ENCODE data around the gene PI16.
A peak's percentile ranks its signal among the peaks of the same experiment; 100 is the strongest.

PI16 gene

DNA sequence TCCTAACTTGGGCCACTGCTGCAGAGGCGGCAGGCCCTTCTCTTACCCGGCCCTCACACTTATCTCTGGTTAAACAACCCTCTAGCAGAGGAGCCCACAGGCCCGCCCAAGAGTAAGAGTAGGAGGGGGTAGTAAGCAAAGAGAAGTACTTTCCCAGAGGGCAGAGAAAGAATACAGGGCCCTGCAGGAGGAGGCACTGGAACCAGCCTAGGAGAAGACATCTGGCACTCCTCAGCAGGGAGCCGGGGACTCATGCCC, 21.4 kb downstream of the PI16 start:
- TF ChIP-seq ZFX (IDR thresholded peaks at IDR 0.05; ENCODE audit: borderline replicate concordance), result no peak
- H3K27ac ChIP-seq, result no peak overlapping the region

DNA sequence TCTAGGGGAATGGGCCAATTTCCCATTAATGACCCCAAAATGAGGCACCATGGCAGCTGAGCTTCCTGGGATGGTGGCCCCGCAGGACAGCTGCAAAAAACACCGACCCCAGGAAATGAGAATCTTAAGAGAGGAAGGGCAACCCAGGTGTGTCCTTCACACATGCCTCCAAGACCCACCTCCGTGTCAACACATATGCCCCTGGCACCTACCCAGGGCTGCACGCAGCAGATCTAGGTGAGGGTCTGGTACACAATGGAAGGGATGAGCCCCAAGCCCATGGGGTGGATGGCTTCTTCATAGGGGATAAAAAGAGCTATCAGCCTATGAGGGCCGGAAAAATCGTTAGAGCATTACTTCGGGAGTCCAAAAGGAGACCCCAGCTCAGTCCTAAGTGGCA, 22.0 kb downstream of the PI16 start:
- TF ChIP-seq, protein P1, sequence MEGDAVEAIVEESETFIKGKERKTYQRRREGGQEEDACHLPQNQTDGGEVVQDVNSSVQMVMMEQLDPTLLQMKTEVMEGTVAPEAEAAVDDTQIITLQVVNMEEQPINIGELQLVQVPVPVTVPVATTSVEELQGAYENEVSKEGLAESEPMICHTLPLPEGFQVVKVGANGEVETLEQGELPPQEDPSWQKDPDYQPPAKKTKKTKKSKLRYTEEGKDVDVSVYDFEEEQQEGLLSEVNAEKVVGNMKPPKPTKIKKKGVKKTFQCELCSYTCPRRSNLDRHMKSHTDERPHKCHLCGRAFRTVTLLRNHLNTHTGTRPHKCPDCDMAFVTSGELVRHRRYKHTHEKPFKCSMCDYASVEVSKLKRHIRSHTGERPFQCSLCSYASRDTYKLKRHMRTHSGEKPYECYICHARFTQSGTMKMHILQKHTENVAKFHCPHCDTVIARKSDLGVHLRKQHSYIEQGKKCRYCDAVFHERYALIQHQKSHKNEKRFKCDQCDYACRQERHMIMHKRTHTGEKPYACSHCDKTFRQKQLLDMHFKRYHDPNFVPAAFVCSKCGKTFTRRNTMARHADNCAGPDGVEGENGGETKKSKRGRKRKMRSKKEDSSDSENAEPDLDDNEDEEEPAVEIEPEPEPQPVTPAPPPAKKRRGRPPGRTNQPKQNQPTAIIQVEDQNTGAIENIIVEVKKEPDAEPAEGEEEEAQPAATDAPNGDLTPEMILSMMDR (IDR thresholded peaks at IDR 0.05), result no peak
- no peak for TF ChIP-seq ZFX (IDR thresholded peaks at IDR 0.05; ENCODE audit: borderline replicate concordance)
- no peak overlapping the region for H3K27ac ChIP-seq

DNA sequence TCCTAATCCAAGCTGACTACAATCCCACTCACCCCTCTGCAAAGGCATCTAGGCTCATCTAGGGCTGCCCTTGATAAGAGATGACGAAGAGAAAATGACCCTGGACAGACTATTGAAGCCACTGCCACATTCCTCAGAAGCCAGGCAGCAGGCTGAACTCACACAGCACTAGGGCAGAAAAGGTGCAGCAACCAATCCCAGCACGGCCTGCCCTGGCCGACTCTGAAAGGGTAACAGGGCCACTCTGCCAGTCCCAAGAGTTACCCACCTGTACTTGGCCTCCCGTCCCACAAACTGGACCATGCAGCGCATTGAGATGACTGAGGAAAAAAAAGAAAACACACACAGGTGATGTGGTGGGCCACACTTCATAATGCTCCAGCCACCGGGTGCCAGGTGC, 22.4 kb downstream of the PI16 start:
- no peak for TF ChIP-seq ZFX (IDR thresholded peaks at IDR 0.05; ENCODE audit: borderline replicate concordance)
- TF ChIP-seq, protein P1 (IDR thresholded peaks at IDR 0.05), result no peak
- no peak overlapping the region for H3K27ac ChIP-seq

DNA sequence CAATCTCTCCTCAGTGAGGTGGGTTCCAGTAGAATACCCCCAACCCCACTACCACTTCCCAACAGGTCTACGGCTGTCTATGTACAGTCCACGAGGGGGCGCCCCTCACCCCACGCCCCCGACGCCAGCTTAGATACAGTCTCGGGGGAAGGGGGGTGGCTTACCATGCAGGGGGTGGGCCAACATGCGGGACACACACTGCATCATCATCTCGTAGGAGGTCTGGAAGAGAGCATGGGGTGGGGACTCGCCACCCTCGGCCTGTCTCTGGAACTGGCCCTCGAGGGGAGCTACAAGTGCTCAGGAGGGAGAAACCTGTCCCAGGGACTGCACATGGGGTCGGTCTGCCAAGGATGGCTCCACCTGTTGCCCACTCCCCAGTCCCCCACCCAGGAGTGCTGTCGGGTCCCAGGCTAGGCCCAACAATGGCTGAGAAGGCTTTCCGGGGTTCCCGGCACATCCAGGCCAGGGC, 23.0 kb downstream of the PI16 start:
- H3K27ac ChIP-seq, result no peak overlapping the region
- TF ChIP-seq, protein P1 (IDR thresholded peaks at IDR 0.05), result peak; percentile 72
- TF ChIP-seq ZFX (IDR thresholded peaks at IDR 0.05; ENCODE audit: borderline replicate concordance), result no peak

DNA sequence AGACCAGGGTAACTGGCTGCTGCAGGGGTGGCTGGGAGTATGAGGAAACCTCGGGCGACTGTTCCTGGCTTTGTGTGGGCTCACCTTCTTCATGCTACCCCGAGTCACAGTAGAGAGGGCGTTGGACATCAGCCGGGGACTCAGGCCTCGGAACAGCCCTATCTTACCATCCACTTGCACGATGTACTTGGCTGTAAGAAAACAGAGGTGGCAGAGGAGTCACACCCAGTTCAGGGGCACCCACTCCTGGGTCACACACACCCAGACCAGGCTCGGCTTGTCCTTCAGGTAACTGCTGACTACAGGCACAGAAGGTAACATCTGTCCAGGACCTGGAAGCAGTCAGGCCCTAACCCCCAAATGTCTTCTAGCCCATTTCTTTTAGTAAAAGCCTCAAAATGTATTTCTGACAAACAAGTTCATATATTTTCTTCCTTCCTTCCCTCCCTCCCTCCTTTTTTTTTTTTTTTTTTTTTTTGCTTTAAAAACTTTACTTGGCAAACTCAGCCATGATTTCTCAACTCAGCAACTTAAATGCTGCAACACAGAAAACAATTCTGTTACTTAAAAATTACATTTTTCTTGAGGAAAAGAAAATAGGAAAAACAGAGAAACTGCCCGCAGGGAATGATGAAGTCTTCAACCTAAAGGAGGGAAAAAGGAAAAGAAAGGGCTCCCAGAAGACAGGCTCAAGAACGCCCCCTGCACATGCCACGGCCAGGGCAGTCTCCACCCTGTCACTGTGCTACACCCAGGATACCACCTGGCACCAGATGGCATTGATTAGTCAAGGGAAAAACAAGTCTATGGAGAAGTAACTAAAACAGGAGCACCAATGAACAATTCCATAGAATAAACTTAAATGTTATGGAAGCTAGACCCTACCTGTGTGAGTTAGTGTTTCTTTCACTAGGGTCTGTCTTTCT, 24.1 kb downstream of the PI16 start:
- no peak for TF ChIP-seq ZFX (IDR thresholded peaks at IDR 0.05; ENCODE audit: borderline replicate concordance)
- TF ChIP-seq, protein P1 (IDR thresholded peaks at IDR 0.05), result no peak
- H3K27ac ChIP-seq, result no peak overlapping the region

DNA sequence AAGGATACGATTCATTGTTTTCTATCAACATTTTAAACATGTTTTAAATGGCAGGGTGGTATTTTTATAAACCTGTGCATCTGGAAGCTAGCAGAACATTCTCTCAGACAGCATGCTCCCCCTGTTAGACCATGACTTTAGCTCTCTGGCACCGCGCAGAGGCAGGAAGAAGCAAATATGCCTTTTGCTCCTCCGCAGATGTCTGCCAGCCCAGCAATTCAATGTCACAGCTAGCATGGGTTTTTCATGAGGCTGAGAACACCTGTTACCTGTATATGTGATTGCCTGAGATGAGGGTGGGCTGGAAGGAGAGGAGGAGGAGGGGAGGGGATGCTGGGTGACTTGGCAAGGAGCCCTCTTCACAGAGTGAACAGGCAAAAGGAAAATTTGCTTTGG, 24.8 kb downstream of the PI16 start:
- TF ChIP-seq ZFX (IDR thresholded peaks at IDR 0.05; ENCODE audit: borderline replicate concordance), result no peak
- TF ChIP-seq, protein P1 (IDR thresholded peaks at IDR 0.05), result peak; percentile 25
- H3K27ac ChIP-seq, result no peak overlapping the region

DNA sequence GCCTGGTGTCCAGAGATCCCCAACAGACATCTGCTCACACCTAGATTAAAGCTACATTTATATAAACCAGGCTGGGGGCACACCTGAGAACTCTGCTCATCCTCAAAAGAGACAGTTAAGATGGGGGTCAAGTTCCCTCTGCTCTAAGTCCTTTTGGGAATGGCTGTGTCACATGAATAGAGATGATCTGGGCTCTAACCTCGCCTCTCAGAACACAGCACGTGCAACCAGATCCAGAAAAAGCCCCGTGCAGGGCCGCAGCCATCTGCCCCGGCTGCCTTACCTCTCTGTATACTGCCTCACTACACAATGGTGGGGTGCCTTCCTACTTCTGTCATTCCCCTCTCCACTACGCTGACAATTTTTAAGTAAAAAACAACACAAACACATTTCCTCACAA, 25.6 kb downstream of the PI16 start:
- TF ChIP-seq ZFX (IDR thresholded peaks at IDR 0.05; ENCODE audit: borderline replicate concordance), result no peak
- TF ChIP-seq, protein P1 (IDR thresholded peaks at IDR 0.05), result no peak
- H3K27ac ChIP-seq, result no peak overlapping the region

Data from 22Rv1 (cell line).